Head of caudate nucleus (tissue), 42 donors: Measurements from ENCODE around the gene FBXO31.
A peak's percentile ranks its signal among the peaks of the same experiment; 100 is the strongest.

Experiments
- DNase-seq, 42 donors: peaks; one replicate each; pipeline versions ENCODE4 v3.0.0 to v3.0.0-alpha.2; 2020 to 2021; ENCODE audit warnings: mixed read lengths in 7 of 42
- intact Hi-C: fragments of 100-400 bp; cut with DNase I; formaldehyde crosslinking; loops from one replicate; pipeline ENCODE4 v1.15.0; 2022

Gene FBXO31

GRCh38 chr16:87412996-87413421 lies 29.4 kb upstream of the FBXO31 start:
- peak in 2 of 42 donors; percentile 3 to 4 for DNase-seq

DNA sequence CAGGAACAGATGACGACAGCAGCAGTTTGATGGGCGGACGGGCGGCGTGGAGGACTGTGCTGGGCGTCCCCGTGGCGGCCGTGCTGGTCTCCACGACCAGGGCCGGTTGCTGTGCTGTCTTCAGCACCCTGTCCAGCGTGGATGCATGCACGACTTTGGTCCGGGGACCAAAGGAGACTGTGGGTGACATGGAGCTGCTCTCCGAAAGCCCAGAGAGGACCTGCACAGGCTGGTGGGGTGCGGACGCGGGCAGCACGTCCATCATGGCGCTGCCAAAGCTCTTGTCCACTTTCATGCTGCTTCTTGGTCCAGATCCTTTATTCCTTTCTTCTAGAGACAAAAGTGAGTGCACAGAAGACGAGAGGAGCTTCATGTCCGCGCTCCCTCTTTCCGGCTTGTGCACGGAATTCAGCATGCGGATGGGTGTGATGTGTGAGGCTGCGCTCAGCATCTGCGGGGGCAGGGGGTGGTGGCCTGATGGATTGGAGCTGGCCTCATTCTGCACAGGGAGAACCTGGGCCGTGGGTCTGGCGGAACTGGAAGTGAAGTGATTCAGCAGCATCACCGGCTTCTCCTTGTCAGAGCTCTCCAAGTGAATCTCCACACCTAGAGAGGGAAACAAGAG lies 28.9 kb upstream of the FBXO31 start:
- intact Hi-C loops: no loop called here
- DNase-seq: peak in 3 of 42 donors; percentile 13 to 32 (median 15)

More at GRCh38 chr16:87412996-87413421, 29.4 kb upstream of the FBXO31 start:
- intact Hi-C loops: no loop called here

DNA sequence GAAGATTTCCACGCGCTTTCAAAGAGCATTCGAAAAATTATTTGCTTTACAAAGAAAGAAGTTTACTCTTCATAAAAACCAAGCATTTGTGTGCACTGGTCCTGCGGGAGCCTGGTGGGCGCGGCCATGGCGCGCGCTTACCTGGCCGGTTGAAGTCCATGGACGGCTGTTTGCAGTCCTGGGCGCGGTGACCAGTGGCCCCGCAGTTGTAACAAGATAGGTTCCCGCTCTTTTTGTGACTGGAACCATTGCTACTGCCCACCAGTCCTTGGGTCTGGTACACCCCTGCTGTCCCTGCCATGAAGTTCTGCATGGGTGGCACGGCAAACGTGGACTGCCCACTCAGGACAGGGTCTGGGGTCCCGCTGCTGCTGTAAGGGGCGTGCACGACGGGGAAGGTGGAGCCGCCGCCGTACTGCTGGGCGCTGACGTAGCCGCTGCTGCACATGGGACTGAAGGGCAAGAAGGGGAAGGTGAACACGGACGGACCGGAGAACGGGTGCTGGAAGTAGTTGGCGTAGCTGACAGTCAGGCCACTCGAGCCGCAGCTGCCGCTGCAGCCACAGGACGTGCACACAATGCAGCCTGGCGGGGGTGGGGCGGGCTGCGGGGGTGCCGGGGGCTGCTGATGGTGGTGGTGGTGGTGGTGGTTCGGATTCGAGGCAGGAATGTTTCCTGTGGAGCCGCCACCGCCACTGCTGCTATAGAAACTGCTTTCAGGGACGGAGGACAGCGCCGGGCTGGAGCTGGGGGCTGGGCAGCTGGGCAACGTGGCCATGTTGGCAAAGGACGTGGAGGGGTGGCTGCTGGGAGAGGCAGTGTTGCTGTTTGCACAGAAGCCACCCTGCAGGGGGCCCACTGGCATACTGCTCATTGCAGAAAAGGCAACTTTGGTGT lies 28.0 kb upstream of the FBXO31 start:
- intact Hi-C loops: no loop called here
- peak in 3 of 42 donors; percentile 15 to 35 (median 16) for DNase-seq

GRCh38 chr16:87410968-87411367 lies 27.4 kb upstream of the FBXO31 start:
- intact Hi-C loops: no loop called here
- DNase-seq: peak in 3 of 42 donors; percentile 4 to 23 (median 9)

GRCh38 chr16:87410530-87410929 lies 27.0 kb upstream of the FBXO31 start:
- DNase-seq: peak in 3 of 42 donors; percentile 14 to 32 (median 15)
- intact Hi-C loops: no loop called here

- intact Hi-C loops: no loop called here
- DNase-seq: peak in 3 of 42 donors; percentile 8 to 19 (median 8)
Observed at GRCh38 chr16:87409781-87410180, 26.2 kb upstream of the FBXO31 start.

- DNase-seq: peak in 2 of 42 donors; percentile 8 to 21
- intact Hi-C loops: no loop called here
Observed at GRCh38 chr16:87409153-87409552, 25.6 kb upstream of the FBXO31 start.

DNA sequence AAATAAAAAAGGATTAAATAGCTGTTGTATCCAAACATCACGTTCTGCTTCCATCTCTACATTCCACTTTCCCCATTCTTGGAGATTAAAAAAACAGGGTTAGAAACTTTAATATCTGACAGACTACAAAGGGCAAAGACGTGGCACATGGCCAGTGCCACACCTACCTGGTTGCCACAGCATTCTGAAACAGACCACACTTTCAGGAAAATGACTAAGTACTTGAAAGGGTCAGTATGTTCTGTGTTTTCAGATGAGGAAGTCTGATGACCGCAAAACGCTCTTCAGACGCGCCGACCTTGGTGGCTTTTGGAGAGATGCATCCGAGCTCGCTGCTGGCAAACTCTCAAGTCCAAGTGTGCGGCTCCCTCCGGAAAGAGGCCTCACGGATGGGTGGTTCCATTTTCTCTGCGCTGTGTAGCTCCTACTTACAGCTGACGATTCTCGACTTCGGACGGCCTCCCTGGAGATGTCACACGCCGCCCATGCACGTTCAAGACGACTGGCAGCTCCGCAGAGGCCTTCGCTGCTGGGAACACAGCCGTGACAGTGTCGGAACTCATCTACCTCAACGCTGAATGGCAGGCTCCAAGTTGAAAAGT lies 24.0 kb upstream of the FBXO31 start:
- DNase-seq: peak in 3 of 42 donors; percentile 15 to 35 (median 18)
- intact Hi-C loops: no loop called here

- intact Hi-C loops: no loop called here
Observed at GRCh38 chr16:87406495-87407088, 23.0 kb upstream of the FBXO31 start.

GRCh38 chr16:87404764-87405625 lies 21.4 kb upstream of the FBXO31 start:
- intact Hi-C loops: no loop called here
- peak in 18 of 42 donors; percentile 18 to 75 (median 52) for DNase-seq

More at GRCh38 chr16:87406495-87407088, 23.0 kb upstream of the FBXO31 start:
- peak in 2 of 42 donors; percentile 8 to 10 for DNase-seq

- peak in 1 of 42 donors; percentile 12 for DNase-seq
- intact Hi-C loops: loop anchor here (10.0 kb wide), 1 partner anchor 239 kb away; no protein-coding TSS in a partner anchor
Observed at GRCh38 chr16:87395181-87395842, 11.7 kb upstream of the FBXO31 start.

DNA sequence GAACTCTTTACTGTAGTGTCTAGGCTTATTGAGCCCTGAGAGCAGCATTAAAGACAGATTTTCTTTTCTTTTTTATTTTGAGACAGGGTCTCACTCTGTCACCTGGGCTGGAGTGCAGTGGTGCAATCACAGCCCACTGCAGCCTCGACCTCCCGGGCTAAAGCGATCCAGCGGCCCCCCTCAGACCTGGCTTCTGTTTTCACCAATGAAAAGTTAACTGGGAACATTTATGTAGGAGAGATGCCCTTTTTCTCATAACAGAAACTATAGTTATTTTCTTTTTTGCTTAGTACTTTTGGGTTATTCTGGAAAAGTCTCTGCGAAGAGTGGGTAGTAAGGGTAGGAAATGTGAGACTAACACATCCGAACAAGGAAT lies 10.1 kb upstream of the FBXO31 start:
- peak in 2 of 42 donors; percentile 9 to 10 for DNase-seq
- intact Hi-C loops: loop anchor here (2.0 to 10.0 kb wide), 3 partner anchors 77 to 241 kb away; partner anchors contain the start of genes C16orf95 and ZCCHC14

DNA sequence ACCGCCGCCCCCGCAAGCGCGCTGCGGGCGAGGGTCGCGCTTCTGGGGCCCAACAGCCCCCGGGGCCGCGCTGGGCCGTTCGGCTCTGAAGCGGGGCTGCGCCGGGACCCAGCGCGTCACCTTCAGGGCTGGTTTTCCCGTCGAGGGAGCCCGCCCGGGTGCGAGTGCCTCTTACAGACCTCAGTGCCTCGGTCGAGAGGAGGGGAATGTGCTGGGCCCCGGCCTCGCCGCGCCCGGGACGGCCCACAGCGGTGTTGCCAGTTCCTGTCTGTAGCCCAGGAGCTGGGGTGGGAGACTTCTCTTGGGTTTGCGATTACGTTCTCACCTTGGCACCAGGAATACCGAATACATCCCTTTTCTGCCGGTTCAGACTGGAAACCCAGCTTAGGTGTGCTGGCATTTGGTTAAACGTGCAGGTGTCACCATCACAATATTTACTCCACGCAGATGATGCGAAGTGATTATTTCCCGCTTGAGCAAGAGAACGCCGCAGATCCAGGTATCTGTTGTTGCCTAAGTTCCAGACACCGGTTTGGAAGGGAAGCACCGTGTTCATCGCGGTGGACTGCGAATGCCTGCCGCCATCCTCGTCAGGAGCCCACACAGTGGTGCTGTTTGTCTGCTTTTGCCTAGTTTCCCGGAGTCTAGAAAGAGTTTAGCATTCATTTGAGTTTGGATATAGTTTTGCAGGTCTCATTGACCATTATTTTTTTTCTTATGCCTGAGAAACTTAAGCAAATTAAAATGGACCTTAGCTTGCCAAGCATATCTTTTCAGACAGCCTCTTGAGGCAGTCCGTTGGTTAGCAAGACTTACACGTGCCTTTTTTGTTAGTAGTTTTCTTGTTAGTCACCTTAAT lies 9.5 kb upstream of the FBXO31 start:
- peak in 40 of 42 donors; percentile 33 to 84 (median 63) for DNase-seq
- intact Hi-C loops: loop anchor here (2.0 to 10.0 kb wide), 3 partner anchors 76 to 242 kb away; partner anchors contain the start of genes C16orf95 and ZCCHC14

DNA sequence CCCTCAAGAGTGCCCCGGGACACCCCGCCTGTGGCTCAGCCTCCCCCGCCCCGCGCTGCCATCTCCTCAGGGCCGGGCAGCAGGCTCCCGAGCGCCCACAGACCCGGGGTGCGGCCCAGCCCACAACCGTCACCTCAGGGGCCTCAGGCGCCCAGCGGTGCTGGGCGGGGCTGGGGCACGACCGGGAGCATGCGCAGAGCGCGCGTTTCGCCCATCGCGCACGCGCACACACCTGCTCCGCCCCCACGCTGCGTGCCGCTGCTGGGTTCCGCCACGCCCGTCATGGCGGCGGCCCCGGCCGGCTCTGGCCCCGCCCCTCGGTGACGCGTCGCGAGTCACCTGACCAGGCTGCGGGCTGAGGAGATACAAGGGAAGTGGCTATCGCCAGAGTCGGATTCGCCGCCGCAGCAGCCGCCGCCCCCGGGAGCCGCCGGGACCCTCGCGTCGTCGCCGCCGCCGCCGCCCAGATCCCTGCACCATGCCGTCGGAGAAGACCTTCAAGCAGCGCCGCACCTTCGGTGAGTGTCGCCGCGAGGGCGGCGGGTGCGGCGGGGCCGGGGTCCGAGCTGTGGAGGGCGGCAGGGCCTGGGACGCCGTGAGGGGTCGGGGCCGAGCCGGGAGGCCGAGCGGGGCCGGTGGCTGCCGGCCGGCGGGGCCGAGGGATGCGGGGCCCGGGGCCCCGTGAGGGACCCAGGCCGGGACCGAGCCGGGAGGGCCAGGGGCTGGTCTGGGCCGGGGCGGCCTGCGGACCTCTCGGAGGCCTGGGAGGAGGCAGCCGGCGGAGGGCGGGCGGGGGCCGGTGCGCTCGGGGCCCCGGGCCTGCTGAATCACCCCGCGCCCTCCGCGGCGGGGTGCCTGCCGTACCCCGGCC lies 8.6 kb upstream of the FBXO31 start, which contains the start of gene MAP1LC3B:
MAP1LC3B (plus strand) TSS at position 387 of the 871 bp plus-strand sequence; CDS start at position 479, 92 bp downstream.
- DNase-seq: peak; percentile 90 to 99 (median 97)
- intact Hi-C loops: loop anchor here (2.0 to 10.0 kb wide), 3 partner anchors 75 to 243 kb away; partner anchors contain the start of genes C16orf95 and ZCCHC14

DNA sequence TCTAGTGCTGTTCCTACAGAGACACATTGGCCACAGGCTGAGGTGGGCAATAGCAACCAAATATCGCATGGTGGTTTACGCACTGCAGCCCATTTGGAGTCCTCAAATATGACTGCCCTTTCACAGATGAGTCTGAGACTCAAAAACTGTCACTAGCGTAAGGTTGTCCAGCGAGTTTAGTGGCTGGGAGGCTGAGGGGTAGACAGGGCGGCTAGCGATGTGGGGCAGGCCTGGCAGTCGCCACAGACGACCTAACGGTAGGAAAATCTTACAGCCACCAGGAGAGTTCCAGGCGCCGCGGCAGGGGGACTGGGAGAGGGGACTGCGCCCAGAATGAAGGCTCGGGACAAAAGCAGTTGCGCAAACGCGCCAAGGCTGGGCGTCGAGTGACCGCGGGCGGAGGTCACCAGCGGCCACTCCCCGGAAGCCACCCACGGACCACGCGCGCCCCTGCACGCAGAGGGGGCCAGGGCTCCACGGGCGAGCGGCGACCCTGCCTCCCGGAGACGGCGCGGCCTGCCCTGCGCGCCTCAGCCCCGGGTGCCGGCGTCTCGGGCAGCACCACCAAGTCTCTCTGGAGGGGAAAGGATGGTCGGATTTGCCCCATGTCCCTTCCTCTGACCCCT lies 7.9 kb upstream of the FBXO31 start:
- intact Hi-C loops: loop anchor here (5.0 to 10.0 kb wide), 2 partner anchors 101 to 243 kb away; partner anchors contain the start of gene ZCCHC14
- peak in 27 of 42 donors; percentile 22 to 70 (median 49) for DNase-seq
